ENCODE data around the gene MARCHF3.

DNA sequence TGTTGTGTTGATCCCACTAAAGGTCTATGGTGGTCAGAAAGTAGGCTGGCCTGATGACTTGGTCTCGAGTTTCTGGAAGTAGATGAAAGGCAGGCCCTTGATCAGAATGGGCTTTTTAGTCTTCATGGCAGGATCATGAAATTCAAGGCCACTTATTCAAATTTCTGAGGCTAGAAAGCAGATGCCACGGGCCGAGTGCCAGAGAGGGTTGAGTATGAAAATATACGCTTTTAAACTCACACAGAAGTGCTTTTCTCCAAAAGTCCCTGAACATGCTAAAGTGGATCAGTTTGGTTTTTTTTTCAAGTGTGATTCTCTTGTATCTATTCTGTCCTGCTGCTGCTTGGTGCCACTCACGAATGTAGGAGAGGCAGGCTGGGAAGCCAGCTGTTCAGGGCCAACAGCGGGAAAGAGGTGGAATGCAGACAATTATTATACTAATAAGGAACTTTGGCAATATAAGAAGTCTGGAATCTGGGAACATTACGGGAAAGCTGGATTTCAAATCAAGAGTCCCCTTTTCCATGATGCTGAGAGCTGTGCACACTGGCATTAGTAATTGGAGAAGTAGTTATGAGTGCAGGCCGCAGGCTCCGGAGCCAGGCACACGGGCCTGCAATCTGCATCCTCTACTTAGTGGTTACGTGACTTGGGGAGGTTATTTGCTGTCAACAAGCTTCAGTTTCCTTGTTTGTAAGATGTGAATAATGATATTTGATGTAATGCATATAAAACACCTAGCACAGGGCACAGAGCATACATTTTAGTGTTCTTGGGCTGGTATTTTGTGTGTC is 157.6 kb downstream of the MARCHF3 start:
- TF ChIP-seq ZFX (IDR thresholded peaks at IDR 0.05): no peak
- TF ChIP-seq, protein P1, sequence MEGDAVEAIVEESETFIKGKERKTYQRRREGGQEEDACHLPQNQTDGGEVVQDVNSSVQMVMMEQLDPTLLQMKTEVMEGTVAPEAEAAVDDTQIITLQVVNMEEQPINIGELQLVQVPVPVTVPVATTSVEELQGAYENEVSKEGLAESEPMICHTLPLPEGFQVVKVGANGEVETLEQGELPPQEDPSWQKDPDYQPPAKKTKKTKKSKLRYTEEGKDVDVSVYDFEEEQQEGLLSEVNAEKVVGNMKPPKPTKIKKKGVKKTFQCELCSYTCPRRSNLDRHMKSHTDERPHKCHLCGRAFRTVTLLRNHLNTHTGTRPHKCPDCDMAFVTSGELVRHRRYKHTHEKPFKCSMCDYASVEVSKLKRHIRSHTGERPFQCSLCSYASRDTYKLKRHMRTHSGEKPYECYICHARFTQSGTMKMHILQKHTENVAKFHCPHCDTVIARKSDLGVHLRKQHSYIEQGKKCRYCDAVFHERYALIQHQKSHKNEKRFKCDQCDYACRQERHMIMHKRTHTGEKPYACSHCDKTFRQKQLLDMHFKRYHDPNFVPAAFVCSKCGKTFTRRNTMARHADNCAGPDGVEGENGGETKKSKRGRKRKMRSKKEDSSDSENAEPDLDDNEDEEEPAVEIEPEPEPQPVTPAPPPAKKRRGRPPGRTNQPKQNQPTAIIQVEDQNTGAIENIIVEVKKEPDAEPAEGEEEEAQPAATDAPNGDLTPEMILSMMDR (conservative IDR thresholded peaks at IDR 0.05): no peak

All from C4-2B (cell line).